HEK293 (cell line): ENCODE data around the gene NSDHL.

ENCODE experiments used
- CTCF ChIA-PET: fragments of 350-600 bp; formaldehyde crosslinking; extraction: SDS; loops from one replicate; lab custom pipeline; 2021; ENCODE audit warnings: antibody characterized with exemption; lab: Yijun Ruan, JAX
- POLR2A ChIA-PET: fragments of 300-600 bp; formaldehyde crosslinking; extraction: SDS; loops from one replicate; lab custom pipeline; 2020; ENCODE audit warnings: antibody characterized with exemption, inconsistent platforms; lab: Yijun Ruan, JAX
- H3K27ac ChIP-seq: fragments of 200-500 bp; sonication (Bioruptor generic); 2 replicates; pipeline ENCODE4 v1.5.1; 2014; ENCODE audit warnings: low read depth, low read length, control low read depth, inconsistent platforms; ENCODE audit errors: extremely low read depth
- H3K36me3 ChIP-seq, 2 experiments: fragments of 200-500 bp in 1 of 2; sonication (Bioruptor generic) in 1 of 2; 1 replicate in 1 of 2; 2 replicates in 1 of 2; pipeline ENCODE4 v1.5.1; 2014 to 2017; ENCODE audit warnings: inconsistent platforms in 2 of 2, low read length in 2 of 2; ENCODE audit not compliant: control insufficient read depth in 2 of 2, insufficient read depth in 1 of 2
- H3K4me1 ChIP-seq: fragments of 200-500 bp; sonication (Bioruptor generic); 2 replicates; pipeline ENCODE4 v1.5.1; 2014; ENCODE audit warnings: mild to moderate bottlenecking, low read length, inconsistent platforms; ENCODE audit not compliant: control insufficient read depth, insufficient read depth
- H3K4me3 ChIP-seq: 2 replicates; pipeline ENCODE4 v1.5.1; 2011; ENCODE audit warnings: low read depth, mild to moderate bottlenecking, control low read depth, low read length, moderate library complexity
- H3K9me3 ChIP-seq: fragments of 200-500 bp; sonication (Bioruptor generic); 2 replicates; pipeline ENCODE4 v1.5.1; 2014; ENCODE audit warnings: low read depth, low read length, inconsistent platforms; ENCODE audit not compliant: control insufficient read depth, insufficient read depth
- CTCF ChIP-seq: fragments of 450-650 bp; formaldehyde crosslinking; IDR thresholded peaks from 2 replicates; pipeline ENCODE4 v1.5.1; 2016; ENCODE audit warnings: missing biosample characterization, missing genetic modification characterization
- OSR2 ChIP-seq: fragments of 450-650 bp; formaldehyde crosslinking; IDR thresholded peaks from 2 replicates; pipeline ENCODE4 v1.5.1; 2016; ENCODE audit warnings: missing biosample characterization, missing genetic modification characterization
- OVOL3 ChIP-seq: fragments of 450-650 bp; formaldehyde crosslinking; IDR thresholded peaks from 2 replicates; pipeline ENCODE4 v1.5.1; 2016; ENCODE audit warnings: missing biosample characterization, missing genetic modification characterization
- SCRT2 ChIP-seq: fragments of 450-650 bp; formaldehyde crosslinking; IDR thresholded peaks from 2 replicates; pipeline ENCODE4 v1.5.1; 2016; ENCODE audit warnings: missing biosample characterization, missing genetic modification characterization
- YY2 ChIP-seq: fragments of 450-650 bp; formaldehyde crosslinking; IDR thresholded peaks from 2 replicates; pipeline ENCODE4 v1.5.1; 2016; ENCODE audit warnings: missing biosample characterization, missing genetic modification characterization
- ZBTB21 ChIP-seq: fragments of 450-650 bp; formaldehyde crosslinking; IDR thresholded peaks from 2 replicates; pipeline ENCODE4 v1.5.1; 2017; ENCODE audit warnings: missing biosample characterization, missing genetic modification characterization
- ZBTB49 ChIP-seq: fragments of 450-650 bp; formaldehyde crosslinking; IDR thresholded peaks from 2 replicates; pipeline ENCODE4 v1.5.1; 2016; ENCODE audit warnings: missing biosample characterization, missing genetic modification characterization, low read depth
- ZNF140 ChIP-seq: fragments of 450-650 bp; formaldehyde crosslinking; IDR thresholded peaks from 2 replicates; pipeline ENCODE4 v1.5.1; 2016; ENCODE audit warnings: missing biosample characterization, missing genetic modification characterization
- ZNF146 ChIP-seq: fragments of 450-650 bp; formaldehyde crosslinking; IDR thresholded peaks from 2 replicates; pipeline ENCODE4 v1.5.1; 2016; ENCODE audit warnings: missing biosample characterization, missing genetic modification characterization
- ZNF148 ChIP-seq: fragments of 450-650 bp; formaldehyde crosslinking; IDR thresholded peaks from 2 replicates; pipeline ENCODE4 v1.5.0; 2017; ENCODE audit warnings: missing biosample characterization, missing genetic modification characterization, borderline replicate concordance
- ZNF155 ChIP-seq: fragments of 450-650 bp; formaldehyde crosslinking; IDR thresholded peaks from 2 replicates; pipeline ENCODE4 v1.5.1; 2016; ENCODE audit warnings: missing biosample characterization, missing genetic modification characterization
- ZNF202 ChIP-seq: fragments of 450-650 bp; formaldehyde crosslinking; IDR thresholded peaks from 2 replicates; pipeline ENCODE4 v1.5.1; 2016; ENCODE audit warnings: missing biosample characterization, missing genetic modification characterization, borderline replicate concordance
- ZNF211 ChIP-seq: fragments of 450-650 bp; formaldehyde crosslinking; IDR thresholded peaks from 2 replicates; pipeline ENCODE4 v1.5.1; 2016; ENCODE audit warnings: low read depth, missing biosample characterization, missing genetic modification characterization
- ZNF473 ChIP-seq: fragments of 450-650 bp; formaldehyde crosslinking; IDR thresholded peaks from 2 replicates; pipeline ENCODE4 v1.5.1; 2017; ENCODE audit warnings: missing biosample characterization, missing genetic modification characterization
- ZNF621 ChIP-seq: fragments of 450-650 bp; formaldehyde crosslinking; IDR thresholded peaks from 2 replicates; pipeline ENCODE4 v1.5.1; 2017; ENCODE audit warnings: missing biosample characterization, missing genetic modification characterization
- ZNF654 ChIP-seq: fragments of 450-650 bp; formaldehyde crosslinking; IDR thresholded peaks from 2 replicates; pipeline ENCODE4 v1.5.1; 2016; ENCODE audit warnings: low read depth, missing biosample characterization, missing genetic modification characterization
- ZNF707 ChIP-seq: fragments of 450-650 bp; formaldehyde crosslinking; IDR thresholded peaks from 2 replicates; pipeline ENCODE4 v1.5.1; 2016; ENCODE audit warnings: missing biosample characterization, missing genetic modification characterization
- ZNF768 ChIP-seq: fragments of 450-650 bp; formaldehyde crosslinking; IDR thresholded peaks from 2 replicates; pipeline ENCODE4 v1.5.1; 2018; ENCODE audit warnings: missing biosample characterization, mild to moderate bottlenecking, missing genetic modification characterization
- ZSCAN4 ChIP-seq: fragments of 450-650 bp; formaldehyde crosslinking; IDR thresholded peaks from 2 replicates; pipeline ENCODE4 v1.5.1; 2017; ENCODE audit warnings: missing biosample characterization, missing genetic modification characterization
- ZXDB ChIP-seq: fragments of 450-650 bp; formaldehyde crosslinking; IDR thresholded peaks from 2 replicates; pipeline ENCODE4 v1.5.1; 2016; ENCODE audit warnings: missing biosample characterization, missing genetic modification characterization

NSDHL gene

GRCh38 chrX:152819732-152820131, 11.1 kb upstream of the NSDHL start:
- Histone ChIP-seq H3K4me1 (no peaks in the 10 kb centered on the region), H3K4me3 (no peak overlapping the region), H3K9me3 (no peaks in the 10 kb centered on the region), H3K27ac (no peak overlapping the region), H3K36me3 (no peaks in the 10 kb centered on the region)
- TF ChIP-seq ZNF707 = no peak
- TF ChIP-seq ZBTB21 (tag by site-specific recombination) = no peak
- CTCF ChIA-PET = interaction anchor here (0.7 to 3.1 kb wide), 8 partner anchors 10 to 1073 kb away, joined by 3 to 39 read pairs (median 4); no protein-coding TSS in a partner anchor
- POLR2A ChIA-PET = no interaction called here

- Histone ChIP-seq H3K36me3 (no peaks in the 10 kb centered on the region), H3K4me3 (no peak overlapping the region), H3K9me3 (no peaks in the 10 kb centered on the region), H3K4me1 (no peaks in the 10 kb centered on the region)
- POLR2A ChIA-PET = no interaction called here
- CTCF ChIA-PET = interaction anchor here (0.6 to 3.1 kb wide), 30 partner anchors 9 to 1671 kb away, joined by 3 to 39 read pairs (median 5); partner anchors contain the start of genes CETN2, CNGA2 and NSDHL
- no peak for TF ChIP-seq OVOL3
- peak; percentile 75 for TF ChIP-seq CTCF (tag by site-specific recombination)
- peak; percentile 75 for TF ChIP-seq ZNF654
- TF ChIP-seq, all 188 proteins: peak for 2
- no peak overlapping the region for H3K27ac ChIP-seq
Measured at GRCh38 chrX:152821145-152821765, 9.6 kb upstream of the NSDHL start.

- TF ChIP-seq YY2 (tag by site-specific recombination) = no peak
- TF ChIP-seq ZNF146 (tag by site-specific recombination) = no peak
- no peak for TF ChIP-seq ZNF202 (tag by site-specific recombination)
- TF ChIP-seq ZXDB (tag by site-specific recombination) = no peak
- TF ChIP-seq ZBTB21 (tag by site-specific recombination) = no peak
- no peak for TF ChIP-seq ZSCAN4 (tag by site-specific recombination)
- TF ChIP-seq SCRT2 (tag by site-specific recombination) = no peak
- TF ChIP-seq ZNF140 = no peak
- no peak for TF ChIP-seq ZNF148 (tag by site-specific recombination)
- TF ChIP-seq OSR2 (tag by site-specific recombination) = no peak
- no peak for TF ChIP-seq ZNF621 (tag by site-specific recombination)
- TF ChIP-seq ZNF768 (tag by site-specific recombination) = no peak
- TF ChIP-seq ZNF211 = no peak
- TF ChIP-seq ZNF473 (tag by site-specific recombination) = no peak
- no peak for TF ChIP-seq ZNF155 (tag by site-specific recombination)
- TF ChIP-seq ZBTB49 (tag by site-specific recombination) = no peak
- Histone ChIP-seq H3K36me3 (peaks cover 0 to 6% of the 10 kb centered on the region in 2 experiments; a peak in 1 of 3 replicates), H3K4me3 (no peak overlapping the region), H3K27ac (no peak overlapping the region), H3K9me3 (no peaks in the 10 kb centered on the region), H3K4me1 (no peaks in the 10 kb centered on the region)
- POLR2A ChIA-PET = no interaction called here
- CTCF ChIA-PET = interaction anchor here (0.6 to 2.6 kb wide), 9 partner anchors 8 to 1624 kb away, joined by 3 to 24 read pairs (median 7); partner anchors contain the start of genes CETN2 and NSDHL
Measured at GRCh38 chrX:152822383-152823086, 8.3 kb upstream of the NSDHL start.
